Inflammatory macrophage treated with lipopolysaccharide for 4 hours (primary cell): ENCODE data around the gene RNF166.

Experiments used
- DNase-seq: peaks from one replicate; pipeline ENCODE4 v3.0.0-alpha.2; 2020

RNF166 gene

DNA sequence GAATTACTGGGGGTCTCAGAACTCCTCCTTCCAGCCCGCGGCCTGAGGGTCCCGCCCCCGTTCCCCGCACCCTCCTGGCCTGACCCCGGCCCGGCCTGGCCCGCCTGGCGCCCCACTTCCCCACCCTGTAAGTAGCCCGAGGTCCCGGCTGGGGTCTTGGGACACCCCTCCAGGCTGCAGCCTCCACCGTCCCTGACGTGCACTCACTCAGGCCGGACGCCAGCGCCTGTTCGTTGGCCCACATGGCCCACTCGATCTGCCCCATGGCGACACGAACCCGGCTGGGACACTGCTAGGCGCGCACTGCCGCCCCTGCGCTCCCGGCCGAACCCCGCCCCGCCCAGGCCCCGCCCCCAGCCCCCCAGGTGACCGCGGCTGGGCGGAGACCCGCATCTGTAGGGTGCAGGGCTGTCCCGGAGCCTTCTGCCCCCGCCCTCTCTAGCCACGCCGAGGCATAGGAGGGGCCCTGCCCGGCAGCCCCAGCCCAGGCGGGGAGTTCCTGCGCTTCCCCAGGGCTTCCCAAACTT lies 55.4 kb downstream of the RNF166 start, which contains the start of gene CYBA:
CYBA (minus strand) TSS at position 305 of the 527 bp plus-strand sequence; CDS start at position 265, 40 bp downstream.
- DNase-seq: peak; percentile 92

DNA sequence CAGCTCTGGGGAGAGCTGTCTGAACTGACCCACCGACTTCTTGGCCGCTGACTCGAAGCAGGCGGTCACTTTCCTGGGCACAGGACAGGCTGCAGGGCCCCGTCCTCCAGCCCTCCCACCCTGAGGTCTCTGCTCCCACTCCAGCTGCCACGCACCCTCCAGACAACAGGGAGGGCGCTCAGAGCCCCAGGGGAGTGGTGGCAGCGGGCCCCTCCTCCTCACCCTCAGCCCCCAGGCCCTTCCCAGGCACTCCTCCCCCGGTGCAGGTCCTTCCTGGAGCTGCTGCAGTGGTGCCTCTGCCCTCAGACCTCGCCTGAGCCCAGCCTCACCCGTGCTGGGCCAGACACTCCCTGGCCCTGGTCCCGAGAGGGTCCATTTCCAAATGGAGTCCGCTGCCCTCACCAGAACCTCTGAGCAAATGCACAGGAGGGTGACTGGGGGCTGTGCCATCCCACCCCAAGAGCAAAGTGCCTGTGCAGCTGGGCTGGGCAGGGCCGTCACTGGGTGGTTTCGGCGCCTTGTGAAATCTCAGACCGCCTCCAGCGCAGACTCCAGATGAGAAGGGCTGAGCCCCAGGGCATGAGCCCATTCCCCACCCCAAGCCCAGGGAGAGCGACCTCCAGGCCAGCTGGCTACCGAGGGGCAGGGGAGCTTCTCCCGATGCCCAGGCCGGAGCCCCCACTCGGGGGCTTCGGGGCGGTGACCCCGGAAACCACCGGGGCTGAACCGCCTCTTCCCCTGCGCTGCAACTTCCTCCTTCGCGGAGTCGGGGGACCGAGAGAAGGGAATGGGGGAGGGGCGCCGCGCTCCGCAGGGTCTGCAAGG lies 56.1 kb downstream of the RNF166 start:
- peak; percentile 69 for DNase-seq

DNA sequence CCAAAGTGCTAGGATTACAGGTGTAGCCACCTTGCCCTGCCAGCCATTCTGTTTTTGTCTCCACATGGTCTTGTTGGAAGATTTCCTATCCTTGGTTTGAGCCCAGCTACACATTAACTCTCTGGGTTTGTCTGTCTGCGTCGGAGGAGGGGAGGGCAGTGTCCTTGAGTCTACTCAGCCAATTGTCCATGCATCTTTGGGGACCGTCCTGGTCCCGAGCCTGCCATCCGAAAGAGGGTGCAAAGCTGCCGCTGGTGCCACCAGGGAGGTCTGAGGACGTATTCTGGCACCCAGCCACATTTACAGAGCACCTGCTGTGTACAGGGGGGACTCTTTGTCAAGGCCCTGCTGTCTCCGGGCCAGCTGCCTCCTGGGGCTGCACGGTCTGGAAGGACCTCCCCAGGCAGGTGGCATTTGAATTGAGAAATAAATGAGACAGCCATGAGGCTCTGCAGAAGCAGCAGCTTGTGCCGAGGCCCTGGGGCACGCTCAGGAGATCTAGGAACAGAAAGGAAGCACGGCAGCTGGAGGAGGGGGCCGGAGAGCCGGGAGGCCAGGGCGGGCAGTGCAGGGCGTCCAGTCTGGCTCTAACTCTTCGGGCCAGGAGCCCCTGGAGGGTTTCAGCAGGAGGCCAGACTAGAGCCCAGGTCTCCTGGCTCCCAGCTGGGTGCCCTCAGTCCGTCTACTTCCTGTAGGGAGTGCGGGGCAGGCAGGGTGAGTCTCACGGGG lies 56.8 kb downstream of the RNF166 start:
- no peak for DNase-seq

DNA sequence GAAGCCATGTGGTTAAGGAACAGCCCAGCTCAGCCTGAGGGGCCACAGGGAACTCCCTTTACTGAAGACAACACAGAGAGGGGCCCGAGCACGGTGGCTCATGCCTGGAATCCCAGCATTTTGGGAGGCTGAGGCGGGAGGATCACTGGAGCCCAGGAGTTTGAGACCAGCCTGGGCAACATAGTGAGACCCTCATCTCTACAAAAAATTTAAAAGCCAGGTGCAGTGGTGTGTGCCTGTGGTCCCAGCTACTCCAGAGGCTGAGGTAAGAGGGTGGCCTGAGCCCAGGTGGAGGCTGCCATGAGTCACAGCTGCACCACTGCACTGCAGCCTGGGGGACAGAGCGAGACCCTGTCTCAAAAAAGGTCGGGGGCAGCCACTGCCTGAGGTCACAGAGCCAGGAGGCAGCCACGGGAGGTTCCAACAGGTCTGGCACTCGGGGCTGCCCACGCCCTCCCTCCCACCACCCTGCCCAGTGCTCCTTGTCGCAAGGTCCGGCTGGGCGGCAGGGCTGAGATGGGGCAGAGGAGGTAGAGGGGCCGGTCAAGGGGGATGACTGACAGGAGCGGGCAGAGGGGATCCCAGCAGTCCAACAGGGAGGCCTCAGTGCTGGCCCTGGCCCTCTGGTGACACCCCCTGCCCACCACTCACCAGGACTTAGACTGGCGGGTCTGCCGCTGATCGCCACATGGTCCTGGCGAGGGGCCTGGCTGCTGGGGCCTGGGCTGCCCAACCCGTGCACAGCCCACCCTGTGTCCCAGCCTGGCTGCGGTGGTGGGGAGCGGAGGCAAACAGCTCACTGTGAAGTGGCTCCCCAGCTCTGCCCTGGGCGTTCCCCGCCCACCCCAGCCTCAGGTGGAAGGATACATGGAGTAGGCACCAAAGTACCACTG lies 58.8 kb downstream of the RNF166 start:
- no peak for DNase-seq
